Measurements from ENCODE around the gene TRANK1. TPM values are rescaled to one million over a fixed set of nuclear protein-coding genes. Genes with fewer than 3 reads are reported as not detected.

Gene TRANK1
- total and polyA plus RNA-seq, 2 of the 4 experiments (the other 2 are of a cell fraction): 7.9 to 12.7 TPM

DNA sequence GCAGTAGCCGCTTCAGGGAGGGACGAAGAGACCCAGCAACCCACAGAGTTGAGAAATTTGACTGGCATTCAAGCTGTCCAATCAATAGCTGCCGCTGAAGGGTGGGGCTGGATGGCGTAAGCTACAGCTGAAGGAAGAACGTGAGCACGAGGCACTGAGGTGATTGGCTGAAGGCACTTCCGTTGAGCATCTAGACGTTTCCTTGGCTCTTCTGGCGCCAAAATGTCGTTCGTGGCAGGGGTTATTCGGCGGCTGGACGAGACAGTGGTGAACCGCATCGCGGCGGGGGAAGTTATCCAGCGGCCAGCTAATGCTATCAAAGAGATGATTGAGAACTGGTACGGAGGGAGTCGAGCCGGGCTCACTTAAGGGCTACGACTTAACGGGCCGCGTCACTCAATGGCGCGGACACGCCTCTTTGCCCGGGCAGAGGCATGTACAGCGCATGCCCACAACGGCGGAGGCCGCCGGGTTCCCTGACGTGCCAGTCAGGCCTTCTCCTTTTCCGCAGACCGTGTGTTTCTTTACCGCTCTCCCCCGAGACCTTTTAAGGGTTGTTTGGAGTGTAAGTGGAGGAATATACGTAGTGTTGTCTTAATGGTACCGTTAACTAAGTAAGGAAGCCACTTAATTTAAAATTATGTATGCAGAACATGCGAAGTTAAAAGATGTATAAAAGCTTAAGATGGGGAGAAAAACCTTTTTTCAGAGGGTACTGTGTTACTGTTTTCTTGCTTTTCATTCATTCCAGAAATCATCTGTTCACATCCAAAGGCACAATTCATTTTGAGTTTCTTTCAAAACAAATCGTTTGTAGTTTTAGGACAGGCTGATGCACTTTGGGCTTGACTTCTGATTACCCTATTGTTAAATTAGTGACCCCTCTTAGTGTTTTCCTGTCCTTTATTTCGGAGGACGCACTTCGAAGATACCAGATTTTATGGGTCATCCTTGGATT, 48.8 kb upstream of the TRANK1 start, which contains the start of gene MLH1:
Gene MLH1, plus strand, starts transcription at position 193 of the 958 bp plus-strand sequence. Its CDS starts 30 bp downstream, at position 223.
- WGBS, 2 experiments (ENCODE audit: extremely low coverage in 2 of 2, insufficient read length in 1 of 2): 1% methylated on average over 29 of the region's 47 CpGs; no CpG with 5 or more reads in 1 of the 2 experiments
- H2BK15ac ChIP-seq (ENCODE audit: low read depth, low read length): peak within 1 kb of the TSS; percentile 75; the same call in 1 of the 3 replicates
- no peaks in the 10 kb centered on the region for H3K9me3 ChIP-seq (ENCODE audit: control insufficient read depth, insufficient read depth, low read length)
- in situ Hi-C loops (cut with MboI; ENCODE audit: low sequenced_read_pairs): no loop called here
- H3K56ac ChIP-seq (ENCODE audit: extremely low read depth, insufficient read depth, low read length): peak within 1 kb of the TSS; percentile 92
- peak within 1 kb of the TSS; percentile 89 for H2BK120ac ChIP-seq (ENCODE audit: low read depth, low read length)
- peak within 1 kb of the TSS; percentile 44 for H2BK20ac ChIP-seq (ENCODE audit: low read depth, low read length)
- peak within 1 kb of the TSS; percentile 82 for H2AK5ac ChIP-seq (ENCODE audit: low read depth, low read length)
- H3K9ac ChIP-seq (ENCODE audit: low read depth, low read length): peak within 1 kb of the TSS; percentile 87
- peaks cover 17% of the 10 kb centered on the region; the same call in 1 of the 2 replicates for H4K20me1 ChIP-seq (ENCODE audit: insufficient read depth, low read length)
- H3K4me1 ChIP-seq (ENCODE audit: control insufficient read depth, insufficient read depth, low read length): peaks cover 3% of the 10 kb centered on the region; the same call in 1 of the 2 replicates
- H3K27ac ChIP-seq (ENCODE audit: insufficient read depth, low read length): peak within 1 kb of the TSS; percentile 90
- peak within 1 kb of the TSS; percentile 65 for H3K18ac ChIP-seq (ENCODE audit: low read depth, low read length)
- peak within 1 kb of the TSS; percentile 82 for H4K5ac ChIP-seq (ENCODE audit: low read depth, low read length)
- POLR2A ChIA-PET (ENCODE audit: unreplicated experiment): interaction anchor here (0.5 to 1.2 kb wide), 4 partner anchors 19 to 255 kb away, joined by 3 to 10 read pairs (median 3); no protein-coding TSS in a partner anchor
- H3K36me3 ChIP-seq (ENCODE audit: control insufficient read depth, insufficient read depth, low read length): peaks cover 3% of the 10 kb centered on the region
- CTCF ChIA-PET: interaction anchor here (0.6 kb wide), 1 partner anchor 253 kb away, joined by 3 read pairs; no protein-coding TSS in a partner anchor
- H4K8ac ChIP-seq (ENCODE audit: low read depth in 2 of 2, low read length in 2 of 2): peak within 1 kb of the TSS; percentile 36 to 94
- peak within 1 kb of the TSS; percentile 96 for H2AFZ ChIP-seq (replicated peaks; ENCODE audit: low read length, poor library complexity)
- TSS peak; percentile 82 for BruUV-seq (replicated peaks)
- H3K79me1 ChIP-seq (ENCODE audit: low read depth in 1 of 2, low read length in 2 of 2): peaks cover 0 to 37% of the 10 kb centered on the region in 2 experiments; a peak in 2 of 4 replicates
- dilution Hi-C loops (cut with HindIII; ENCODE audit: low sequenced_read_pairs, unreplicated experiment): no loop called here
- peak within 1 kb of the TSS; percentile 90 for H4K91ac ChIP-seq (ENCODE audit: insufficient read depth, low read depth, low read length)
- H2AK9ac ChIP-seq (replicated peaks; ENCODE audit: low read depth, low read length, poor library complexity): peak within 1 kb of the TSS; percentile 97
- H3K4ac ChIP-seq (ENCODE audit: low read depth, low read length): peak within 1 kb of the TSS; percentile 87
- peak within 1 kb of the TSS; percentile 97 for H3K14ac ChIP-seq (replicated peaks; ENCODE audit: low read depth, low read length)
- no peaks in the 10 kb centered on the region for H3K9me1 ChIP-seq (ENCODE audit: insufficient read depth, low read length)
- ATAC-seq (ENCODE audit: low read depth) (peak; percentile 91), DNase-seq (peak; percentile 100)
- H3K4me3 ChIP-seq (ENCODE audit: insufficient read depth, low read depth, low read length): peak within 1 kb of the TSS; percentile 63
- peak within 1 kb of the TSS; percentile 93 for H3K4me2 ChIP-seq (ENCODE audit: low read depth, low read length)
- H3K27me3 ChIP-seq (ENCODE audit: control insufficient read depth, insufficient read depth, low read length): no peaks in the 10 kb centered on the region
- H2BK5ac ChIP-seq (ENCODE audit: low read depth, low read length, poor library complexity, severe bottlenecking): peak within 1 kb of the TSS; percentile 90
- peak within 1 kb of the TSS; percentile 99 for H3K23ac ChIP-seq (ENCODE audit: low read depth, low read length)
- intact Hi-C loops (cut with micrococcal nuclease): loop anchor here (2.0 kb wide), 1 partner anchor 265 kb away; no protein-coding TSS in a partner anchor
- TF ChIP-seq, protein P1, sequence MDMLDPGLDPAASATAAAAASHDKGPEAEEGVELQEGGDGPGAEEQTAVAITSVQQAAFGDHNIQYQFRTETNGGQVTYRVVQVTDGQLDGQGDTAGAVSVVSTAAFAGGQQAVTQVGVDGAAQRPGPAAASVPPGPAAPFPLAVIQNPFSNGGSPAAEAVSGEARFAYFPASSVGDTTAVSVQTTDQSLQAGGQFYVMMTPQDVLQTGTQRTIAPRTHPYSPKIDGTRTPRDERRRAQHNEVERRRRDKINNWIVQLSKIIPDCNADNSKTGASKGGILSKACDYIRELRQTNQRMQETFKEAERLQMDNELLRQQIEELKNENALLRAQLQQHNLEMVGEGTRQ (IDR thresholded peaks at IDR 0.05; ENCODE audit: low read depth, low read length): peak; percentile 75
- TF ChIP-seq MAZ (IDR thresholded peaks at IDR 0.05; ENCODE audit: borderline replicate concordance, low read depth, low read length) (no peak; the same call in 1 of the 2 replicates), MAFK (IDR thresholded peaks at IDR 0.05; ENCODE audit: low read depth, low read length) (no peak), FOS (IDR thresholded peaks at IDR 0.05; ENCODE audit: low read depth, low read length) (peak; percentile 6; the same call in 1 of the 2 replicates), RAD21 (IDR thresholded peaks at IDR 0.05; ENCODE audit: low read length) (no peak), CEBPB (IDR thresholded peaks at IDR 0.05; ENCODE audit: low read depth, low read length) (peak; percentile 97), SMC3 (IDR thresholded peaks at IDR 0.05; ENCODE audit: low read depth, low read length) (no peak), BHLHE40 (IDR thresholded peaks at IDR 0.05; ENCODE audit: low read depth, low read length) (peak; percentile 98), RCOR1 (IDR thresholded peaks at IDR 0.05; ENCODE audit: insufficient replicate concordance, low read length) (no peak), RFX5 (IDR thresholded peaks at IDR 0.05; ENCODE audit: low read depth, low read length) (peak; percentile 32; the same call in 1 of the 2 replicates)
- TF ChIP-seq, protein P2, sequence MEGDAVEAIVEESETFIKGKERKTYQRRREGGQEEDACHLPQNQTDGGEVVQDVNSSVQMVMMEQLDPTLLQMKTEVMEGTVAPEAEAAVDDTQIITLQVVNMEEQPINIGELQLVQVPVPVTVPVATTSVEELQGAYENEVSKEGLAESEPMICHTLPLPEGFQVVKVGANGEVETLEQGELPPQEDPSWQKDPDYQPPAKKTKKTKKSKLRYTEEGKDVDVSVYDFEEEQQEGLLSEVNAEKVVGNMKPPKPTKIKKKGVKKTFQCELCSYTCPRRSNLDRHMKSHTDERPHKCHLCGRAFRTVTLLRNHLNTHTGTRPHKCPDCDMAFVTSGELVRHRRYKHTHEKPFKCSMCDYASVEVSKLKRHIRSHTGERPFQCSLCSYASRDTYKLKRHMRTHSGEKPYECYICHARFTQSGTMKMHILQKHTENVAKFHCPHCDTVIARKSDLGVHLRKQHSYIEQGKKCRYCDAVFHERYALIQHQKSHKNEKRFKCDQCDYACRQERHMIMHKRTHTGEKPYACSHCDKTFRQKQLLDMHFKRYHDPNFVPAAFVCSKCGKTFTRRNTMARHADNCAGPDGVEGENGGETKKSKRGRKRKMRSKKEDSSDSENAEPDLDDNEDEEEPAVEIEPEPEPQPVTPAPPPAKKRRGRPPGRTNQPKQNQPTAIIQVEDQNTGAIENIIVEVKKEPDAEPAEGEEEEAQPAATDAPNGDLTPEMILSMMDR (conservative IDR thresholded peaks at IDR 0.05; ENCODE audit: low read depth, low read length): no peak
- TF ChIP-seq, protein P3, sequence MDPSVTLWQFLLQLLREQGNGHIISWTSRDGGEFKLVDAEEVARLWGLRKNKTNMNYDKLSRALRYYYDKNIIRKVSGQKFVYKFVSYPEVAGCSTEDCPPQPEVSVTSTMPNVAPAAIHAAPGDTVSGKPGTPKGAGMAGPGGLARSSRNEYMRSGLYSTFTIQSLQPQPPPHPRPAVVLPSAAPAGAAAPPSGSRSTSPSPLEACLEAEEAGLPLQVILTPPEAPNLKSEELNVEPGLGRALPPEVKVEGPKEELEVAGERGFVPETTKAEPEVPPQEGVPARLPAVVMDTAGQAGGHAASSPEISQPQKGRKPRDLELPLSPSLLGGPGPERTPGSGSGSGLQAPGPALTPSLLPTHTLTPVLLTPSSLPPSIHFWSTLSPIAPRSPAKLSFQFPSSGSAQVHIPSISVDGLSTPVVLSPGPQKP (IDR thresholded peaks at IDR 0.05; ENCODE audit: borderline replicate concordance, low read depth, low read length): no peak

Measured in IMR-90 (cell line).